Left lung (tissue), 10 donors: ENCODE results near the gene DEK. TPM values are rescaled to one million over a fixed set of nuclear protein-coding genes. Genes with fewer than 3 reads are reported as not detected.
"Not testable (repeated sequence)": the region's sequence is repeated elsewhere in the genome, so short reads cannot be mapped to it uniquely, and the experiment has no call there.

Experiments
- ATAC-seq: fragments of 200-7000 bp; cut with Tn5 transposase; one replicate; pipeline ENCODE4 v1.9.1; 2020; ENCODE audit warnings: moderate library complexity
- DNase-seq, 4 donors: peaks; one replicate each; pipeline ENCODE4 v3.0.0-alpha.2; 2013 to 2020
- H3K27ac ChIP-seq, 2 donors: fragments of 200-600 bp; sonication (generic) in 1 of 2; one replicate each; pipeline versions ENCODE4 v1.5.0 to v1.8.0; 2020 to 2021
- H3K27me3 ChIP-seq, 2 donors: fragments of 200-600 bp; sonication (generic) in 1 of 2; one replicate each; pipeline versions ENCODE4 v1.5.0 to v1.8.0; 2020 to 2021
- H3K36me3 ChIP-seq, 2 donors: fragments of 200-600 bp; sonication (generic) in 1 of 2; one replicate each; pipeline versions ENCODE4 v1.5.0 to v1.8.0; 2020 to 2021
- H3K4me1 ChIP-seq, 2 donors: fragments of 200-600 bp; one replicate each; pipeline ENCODE4 v1.8.0; 2021
- H3K4me3 ChIP-seq, 2 donors: fragments of 200-600 bp; sonication (generic) in 1 of 2; one replicate each; pipeline versions ENCODE4 v1.5.0 to v1.8.0; 2020 to 2021; ENCODE audit warnings: mild to moderate bottlenecking in 1 of 2
- H3K9me3 ChIP-seq, 2 donors: fragments of 200-600 bp; sonication (generic) in 1 of 2; one replicate each; pipeline versions ENCODE4 v1.5.0 to v1.8.0; 2020 to 2021
- CTCF ChIP-seq, 2 donors: fragments of 200-600 bp; sonication (generic) in 1 of 2; IDR thresholded peaks; one replicate each; pipeline versions ENCODE4 v1.5.0 to v1.8.0; 2021; ENCODE audit warnings: antibody characterized with exemption in 2 of 2
- intact Hi-C, 2 donors: fragments of 100-400 bp; cut with DNase I; formaldehyde crosslinking; loops; one replicate each; pipeline versions ENCODE4 v1.11.2 to v1.14.2; 2022
- polyA plus RNA-seq, 6 donors: library from polyadenylated mRNA; unstranded; fragments of 120-200 nt; gene quantifications; one replicate each; pipeline ENCODE4 v1.2.1, GENCODE V29; 2013; ENCODE audit not compliant: insufficient read length in 6 of 6
- total RNA-seq, 2 donors: library from RNA; stranded (reverse); fragmentation: NEBNext Ultra II Directional; extraction: Animal tissue kit (Norgen Biotek cat#: 25700); gene quantifications; one replicate each; pipeline ENCODE4 v1.2.1, GENCODE V29; 2021
- donor health status: DM: no; HTN: yes; CAD: no.
- donor health status: DM: no; HTN: no; CAD: no.

Gene DEK
- total and polyA plus RNA-seq, 8 donors: 60.7 to 196 (median 167) TPM

GRCh38 chr6:18241208-18242038 is 22.9 kb downstream of the DEK start:
- H3K9me3 ChIP-seq: no peaks in the 10 kb centered on the region
- H3K27me3 ChIP-seq: no peaks in the 10 kb centered on the region
- H3K27ac ChIP-seq: no peak overlapping the region
- DNase-seq (no peak), ATAC-seq (no peak)
- no peaks in the 10 kb centered on the region for H3K4me1 ChIP-seq
- peaks cover 0 to 70% of the 10 kb centered on the region in 2 donors for H3K36me3 ChIP-seq
- no peak for TF ChIP-seq CTCF (IDR thresholded peaks at IDR 0.05)
- H3K4me3 ChIP-seq: no peak overlapping the region
- intact Hi-C loops: no loop called here

DNA sequence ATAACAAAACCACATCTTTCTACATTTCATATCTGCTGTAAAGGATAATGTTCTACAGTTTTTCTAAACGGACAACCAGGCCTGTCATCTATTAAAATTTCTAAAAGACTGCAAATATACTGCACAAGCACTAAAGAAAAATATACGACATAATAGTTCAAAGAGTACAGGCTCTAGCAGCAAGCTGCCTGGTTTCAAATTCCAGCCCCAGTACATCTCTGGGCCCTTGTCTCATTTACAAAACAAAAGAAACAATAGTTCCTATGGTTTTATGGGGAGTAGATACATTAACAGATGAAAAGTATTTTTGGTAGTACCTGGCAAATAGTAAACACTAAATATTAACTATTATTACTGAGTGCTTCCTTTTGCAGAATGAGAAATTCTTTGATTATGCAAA is 24.1 kb downstream of the DEK start:
- intact Hi-C loops: no loop called here
- H3K4me1 ChIP-seq: no peaks in the 10 kb centered on the region
- H3K9me3 ChIP-seq: no peaks in the 10 kb centered on the region
- peaks cover 0 to 70% of the 10 kb centered on the region in 2 donors for H3K36me3 ChIP-seq
- H3K4me3 ChIP-seq: no peak overlapping the region
- no peak overlapping the region for H3K27ac ChIP-seq
- ATAC-seq: no peak
- no peaks in the 10 kb centered on the region for H3K27me3 ChIP-seq
- no peak for DNase-seq
- no peak for TF ChIP-seq CTCF (IDR thresholded peaks at IDR 0.05)

GRCh38 chr6:18237167-18237566 is 27.2 kb downstream of the DEK start:
- intact Hi-C loops: no loop called here
- H3K27ac ChIP-seq: no peak overlapping the region
- ATAC-seq: no peak
- no peaks in the 10 kb centered on the region for H3K4me1 ChIP-seq
- no peak for DNase-seq
- H3K27me3 ChIP-seq: no peaks in the 10 kb centered on the region
- TF ChIP-seq CTCF (IDR thresholded peaks at IDR 0.05): no peak
- peaks cover 0 to 65% of the 10 kb centered on the region in 2 donors for H3K36me3 ChIP-seq
- H3K9me3 ChIP-seq: peaks cover 0 to 4% of the 10 kb centered on the region in 2 donors
- no peak overlapping the region for H3K4me3 ChIP-seq

DNA sequence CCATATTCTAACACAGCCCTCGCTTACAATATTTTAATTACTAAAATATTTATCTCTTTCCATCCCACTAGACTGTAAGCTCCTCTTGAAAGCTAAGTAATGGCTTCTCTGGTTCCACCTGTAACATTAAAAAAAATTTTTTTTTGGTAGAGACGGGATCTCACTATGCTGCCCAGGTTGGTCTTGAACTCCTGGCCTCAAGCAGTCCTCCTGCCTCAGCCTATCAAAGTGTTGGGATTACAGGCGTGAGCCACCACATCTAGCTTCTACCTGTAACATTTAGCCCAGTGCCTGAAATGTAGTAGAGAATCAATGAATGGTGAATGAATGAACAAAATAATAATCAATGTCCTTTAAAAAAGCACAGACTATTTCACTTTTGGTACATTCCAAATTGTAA is 28.8 kb downstream of the DEK start:
- no peak for TF ChIP-seq CTCF (IDR thresholded peaks at IDR 0.05)
- no peak for DNase-seq
- Histone ChIP-seq H3K9me3 (peaks cover 0 to 10% of the 10 kb centered on the region in 2 donors), H3K27ac (no peak overlapping the region), H3K4me1 (no peaks in the 10 kb centered on the region), H3K27me3 (no peaks in the 10 kb centered on the region), H3K4me3 (no peak overlapping the region), H3K36me3 (peaks cover 0 to 70% of the 10 kb centered on the region in 2 donors)
- intact Hi-C loops: no loop called here
- no peak for ATAC-seq

- no peak for DNase-seq
- no peak overlapping the region for H3K27ac ChIP-seq
- H3K9me3 ChIP-seq: peaks cover 0 to 10% of the 10 kb centered on the region in 2 donors
- H3K36me3 ChIP-seq: peaks cover 0 to 74% of the 10 kb centered on the region in 2 donors
- H3K4me3 ChIP-seq: no peak overlapping the region
- no peak for ATAC-seq
- H3K27me3 ChIP-seq: no peaks in the 10 kb centered on the region
- no peak for TF ChIP-seq CTCF (IDR thresholded peaks at IDR 0.05)
- H3K4me1 ChIP-seq: no peaks in the 10 kb centered on the region
- intact Hi-C loops: no loop called here
Measured at GRCh38 chr6:18234564-18234963, 29.8 kb downstream of the DEK start.

GRCh38 chr6:18233770-18234169 is 30.6 kb downstream of the DEK start:
- H3K4me1 ChIP-seq, DNase-seq, intact Hi-C loops, H3K27ac ChIP-seq, H3K27me3 ChIP-seq, H3K4me3 ChIP-seq, ATAC-seq: not testable (repeated sequence)
- Histone ChIP-seq H3K36me3 (peaks cover 0 to 74% of the 10 kb centered on the region in 2 donors), H3K9me3 (peaks cover 0 to 12% of the 10 kb centered on the region in 2 donors)

DNA sequence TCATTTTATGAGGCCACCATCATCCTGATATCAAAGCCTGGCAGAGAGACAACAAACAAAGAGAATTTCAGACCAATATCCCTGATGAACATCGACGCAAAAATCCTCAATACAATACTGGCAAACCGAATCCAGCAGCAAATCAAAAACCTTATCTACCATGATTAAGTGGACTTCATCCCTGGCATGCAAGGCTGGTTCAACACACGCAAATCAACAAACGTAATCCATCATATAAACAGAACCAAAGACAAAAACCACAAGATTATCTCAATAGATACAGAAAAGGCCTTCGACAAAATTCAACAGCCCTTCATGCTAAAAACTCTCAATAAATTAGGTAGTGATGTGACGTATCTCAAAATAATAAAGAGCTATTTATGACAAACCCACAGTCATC is 32.5 kb downstream of the DEK start:
- peaks cover 0 to 74% of the 10 kb centered on the region in 2 donors for H3K36me3 ChIP-seq
- H3K4me1 ChIP-seq, intact Hi-C loops, ATAC-seq, H3K27me3 ChIP-seq, H3K27ac ChIP-seq, H3K4me3 ChIP-seq, DNase-seq: not testable (repeated sequence)
- H3K9me3 ChIP-seq: peaks cover 0 to 19% of the 10 kb centered on the region in 2 donors

- H3K27ac ChIP-seq, intact Hi-C loops, H3K4me1 ChIP-seq, H3K27me3 ChIP-seq, H3K4me3 ChIP-seq, ATAC-seq: not testable (repeated sequence)
- DNase-seq: peak in 1 of 4 donors; percentile 46
- peaks cover 0 to 17% of the 10 kb centered on the region in 2 donors for H3K9me3 ChIP-seq
- H3K36me3 ChIP-seq: peaks cover 0 to 73% of the 10 kb centered on the region in 2 donors
Measured at GRCh38 chr6:18228590-18228989, 35.7 kb downstream of the DEK start.
